GM19193 (cell line): ENCODE measurements around the gene ALDOB.
"Not testable (repeated sequence)": the region's sequence is repeated elsewhere in the genome, so short reads cannot be mapped to it uniquely, and the experiment has no call there.

Source experiments
- POLR2A ChIP-seq: IDR thresholded peaks from 4 replicates; pipeline ENCODE4 v1.6.1; 2011; ENCODE audit not compliant: insufficient read depth, insufficient read length; ENCODE audit errors: extremely low read depth

Gene ALDOB

DNA sequence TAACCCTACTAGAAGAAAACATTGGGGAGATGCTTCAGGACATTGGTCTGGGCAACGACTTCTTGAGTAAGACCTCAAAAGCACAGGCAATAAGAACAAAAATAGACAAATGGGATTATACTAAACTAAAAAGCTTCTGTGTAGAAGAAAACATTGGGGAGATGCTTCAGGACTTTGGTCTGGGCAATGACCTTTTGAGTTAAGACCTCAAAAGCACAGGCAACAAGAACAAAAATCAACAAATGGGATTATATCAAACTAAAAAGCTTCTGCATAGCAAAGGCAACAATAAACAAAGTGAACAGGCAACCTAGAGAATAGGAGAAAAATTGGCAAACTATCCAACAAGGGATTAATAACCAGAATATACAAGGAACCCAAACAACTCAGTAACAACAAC, 40.9 kb downstream of the ALDOB start:
- no peak for TF ChIP-seq POLR2A

DNA sequence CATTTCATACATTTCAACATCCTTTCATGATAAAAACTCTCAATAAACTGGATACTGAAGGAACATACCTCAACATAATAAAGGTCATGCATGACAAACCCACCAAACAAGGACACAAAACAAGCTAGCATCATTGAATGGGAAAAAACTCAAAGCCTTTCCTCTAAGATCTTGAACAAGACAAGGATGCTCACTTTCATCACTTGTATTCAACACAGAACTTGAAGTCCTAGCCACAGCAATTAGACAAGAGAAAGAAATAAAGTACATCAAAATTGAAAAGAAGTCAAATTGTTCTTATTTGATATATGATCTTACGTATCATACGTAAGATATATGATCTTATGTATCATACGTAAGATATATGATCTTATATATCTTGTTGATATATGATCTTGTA, 42.4 kb downstream of the ALDOB start:
- no peak for TF ChIP-seq POLR2A

DNA sequence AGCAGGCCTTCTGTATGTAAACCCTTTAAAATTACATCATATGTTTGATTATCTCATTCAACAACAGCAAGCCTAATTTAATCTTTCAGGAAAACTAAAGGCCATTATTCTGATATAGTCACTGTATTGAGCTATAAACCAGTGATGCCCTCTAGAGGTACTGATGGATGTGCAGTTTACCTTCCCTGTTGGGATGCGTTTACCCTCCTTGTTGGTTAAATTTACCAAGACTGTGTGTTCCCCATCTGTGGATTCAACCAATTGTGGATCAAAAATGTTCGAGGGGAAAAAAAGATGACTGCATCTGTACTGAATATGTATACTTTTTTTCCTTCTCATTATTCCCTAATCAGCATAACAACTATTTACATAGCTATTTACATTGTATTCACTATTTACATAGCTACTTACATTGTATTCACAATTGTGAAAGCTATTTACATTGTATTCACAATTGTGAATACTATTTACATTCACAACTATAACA, 47.0 kb downstream of the ALDOB start:
- TF ChIP-seq POLR2A = no peak

DNA sequence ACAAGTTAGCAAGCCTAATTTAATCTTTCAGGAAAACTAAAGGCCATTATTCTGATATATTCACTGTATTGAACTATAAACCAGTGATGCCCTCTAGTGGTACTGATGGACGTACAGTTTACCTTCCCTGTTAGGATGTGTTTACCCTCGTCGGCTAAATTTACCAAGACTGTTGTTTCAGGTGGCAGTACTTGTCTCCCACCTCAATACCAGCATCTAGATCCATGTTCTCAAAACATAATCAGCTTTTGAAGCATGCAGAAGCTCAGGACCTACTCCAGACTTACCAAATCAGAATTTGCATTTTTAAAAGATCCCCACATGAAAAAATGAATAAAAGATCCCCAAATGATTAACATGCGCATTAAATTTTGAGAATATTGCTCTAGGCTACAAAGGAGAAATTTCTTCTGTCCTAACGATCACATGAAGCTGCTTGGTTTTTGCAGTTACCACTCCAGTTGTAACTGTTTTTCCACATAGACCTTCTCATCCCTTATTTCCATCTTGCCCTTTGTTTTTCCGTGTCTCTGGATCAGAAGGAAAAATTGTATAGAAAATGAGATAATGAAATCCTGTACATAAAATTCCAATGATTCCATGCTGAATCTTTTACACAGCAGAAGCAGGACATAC, 47.6 kb downstream of the ALDOB start:
- no peak for TF ChIP-seq POLR2A

DNA sequence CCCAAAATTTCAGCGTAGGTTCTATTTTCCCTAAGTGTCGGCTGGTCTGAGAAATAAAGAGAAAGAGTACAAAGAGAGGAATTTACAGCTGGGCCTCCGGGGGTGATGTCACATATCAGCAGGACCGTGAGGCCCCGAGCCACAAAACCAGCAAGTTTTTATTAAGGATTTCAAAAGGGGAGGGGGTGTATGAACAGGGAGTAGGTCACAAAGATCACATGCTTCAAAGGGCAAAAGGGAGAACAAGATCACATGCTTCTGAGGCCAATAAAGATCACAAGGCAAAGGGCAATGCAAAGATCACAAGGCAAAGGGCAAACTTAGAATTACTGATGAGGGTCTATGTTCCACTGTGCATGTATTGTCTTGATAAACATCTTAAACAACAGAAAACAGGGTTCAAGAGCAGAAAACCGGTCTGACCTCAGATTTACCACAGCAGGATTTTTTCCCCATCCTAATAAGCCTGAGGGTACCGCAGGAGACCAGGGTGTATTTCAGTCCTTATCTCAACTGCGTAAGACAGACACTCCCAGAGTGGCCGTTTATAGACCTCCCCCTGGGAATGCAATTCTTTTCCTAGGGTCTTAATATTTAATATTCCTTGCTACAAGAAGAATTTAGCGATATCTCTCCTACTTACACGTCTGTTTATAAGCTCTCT, 50.6 kb downstream of the ALDOB start, which contains the start of gene BAAT:
Gene BAAT, minus strand, starts transcription at position 134 of the 664 bp plus-strand sequence. CDS start 13,602 bp downstream, outside the sequence.
- TF ChIP-seq POLR2A = not testable (repeated sequence)

DNA sequence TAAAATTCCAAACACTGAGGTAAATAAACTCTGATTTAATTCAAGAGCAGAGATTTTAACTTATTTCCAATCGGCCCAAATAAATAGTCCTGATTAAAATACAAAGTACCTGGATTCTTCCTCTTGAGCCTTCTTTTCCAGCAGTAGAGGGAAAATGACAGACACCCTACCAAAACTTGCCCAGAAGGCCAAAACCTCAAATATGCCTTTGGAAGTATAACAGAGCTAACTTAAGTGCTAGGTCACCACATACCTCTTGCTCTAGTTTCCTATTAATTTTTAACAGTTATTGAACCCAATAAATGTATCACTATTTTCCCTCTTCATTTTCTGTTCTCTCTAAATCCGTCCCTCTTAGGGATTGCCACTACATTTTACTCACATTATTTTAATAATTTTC, 52.2 kb downstream of the ALDOB start:
- no peak for TF ChIP-seq POLR2A

DNA sequence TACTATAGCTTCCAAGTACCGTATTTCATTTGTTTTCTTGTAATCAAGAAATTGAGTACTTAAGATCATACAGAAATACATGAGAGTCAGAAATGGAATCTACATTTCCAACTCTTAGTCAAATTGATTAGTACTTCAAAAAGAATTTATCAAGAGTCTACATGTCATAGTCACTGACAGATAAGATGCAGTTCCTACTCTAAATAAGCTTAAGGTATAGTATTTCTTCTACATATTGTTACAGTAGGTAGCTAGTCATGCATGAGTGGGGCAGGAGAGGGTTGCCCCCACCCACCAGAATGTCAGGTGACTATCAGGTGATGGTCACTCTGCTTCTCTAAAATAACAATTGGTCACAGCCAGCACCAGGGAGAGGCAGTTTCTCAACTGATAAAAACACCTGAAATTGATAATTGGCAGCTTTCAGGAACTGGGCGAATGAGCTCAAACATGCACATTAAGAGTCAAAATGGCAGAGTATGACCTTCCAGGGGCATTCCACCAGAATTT, 53.7 kb downstream of the ALDOB start:
- no peak for TF ChIP-seq POLR2A

DNA sequence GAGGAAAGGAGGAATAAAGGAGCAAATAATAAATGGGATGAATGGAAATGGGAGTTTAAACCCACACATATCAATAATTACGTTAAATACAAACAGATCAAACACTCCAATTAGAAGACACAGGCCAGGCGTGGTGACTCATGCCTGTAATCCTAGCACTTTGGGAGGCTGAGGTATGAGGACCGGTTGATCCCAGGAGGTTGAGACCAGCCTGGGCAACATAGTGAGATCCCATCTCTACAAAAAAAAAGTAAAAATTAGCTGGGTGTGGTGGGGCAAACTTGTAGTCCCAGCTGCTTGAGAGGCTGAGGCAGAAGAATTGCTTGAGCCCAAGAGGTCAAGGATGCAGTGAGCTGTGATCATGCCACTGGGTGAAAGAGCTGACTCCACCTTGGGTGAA, 54.5 kb downstream of the ALDOB start:
- no peak for TF ChIP-seq POLR2A

DNA sequence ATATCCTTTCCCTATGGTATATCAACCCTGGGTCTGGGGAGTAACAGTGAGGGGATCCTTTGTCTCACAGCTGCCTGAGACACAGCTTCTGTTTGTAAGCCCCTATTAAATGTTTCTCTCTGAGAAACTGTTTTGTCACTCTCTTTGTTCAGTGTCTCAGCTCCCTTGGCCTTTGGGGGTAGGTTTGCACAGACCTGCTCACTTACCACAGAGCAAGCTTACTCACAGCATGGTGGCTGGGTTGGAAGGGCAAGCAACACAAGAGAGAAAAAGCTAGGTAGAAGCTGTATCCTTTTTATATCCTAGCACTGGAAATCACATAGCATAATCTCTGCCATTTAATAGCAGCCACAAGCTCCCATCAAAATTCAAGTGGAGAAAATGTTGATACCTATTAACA, 55.3 kb downstream of the ALDOB start:
- TF ChIP-seq POLR2A = no peak

DNA sequence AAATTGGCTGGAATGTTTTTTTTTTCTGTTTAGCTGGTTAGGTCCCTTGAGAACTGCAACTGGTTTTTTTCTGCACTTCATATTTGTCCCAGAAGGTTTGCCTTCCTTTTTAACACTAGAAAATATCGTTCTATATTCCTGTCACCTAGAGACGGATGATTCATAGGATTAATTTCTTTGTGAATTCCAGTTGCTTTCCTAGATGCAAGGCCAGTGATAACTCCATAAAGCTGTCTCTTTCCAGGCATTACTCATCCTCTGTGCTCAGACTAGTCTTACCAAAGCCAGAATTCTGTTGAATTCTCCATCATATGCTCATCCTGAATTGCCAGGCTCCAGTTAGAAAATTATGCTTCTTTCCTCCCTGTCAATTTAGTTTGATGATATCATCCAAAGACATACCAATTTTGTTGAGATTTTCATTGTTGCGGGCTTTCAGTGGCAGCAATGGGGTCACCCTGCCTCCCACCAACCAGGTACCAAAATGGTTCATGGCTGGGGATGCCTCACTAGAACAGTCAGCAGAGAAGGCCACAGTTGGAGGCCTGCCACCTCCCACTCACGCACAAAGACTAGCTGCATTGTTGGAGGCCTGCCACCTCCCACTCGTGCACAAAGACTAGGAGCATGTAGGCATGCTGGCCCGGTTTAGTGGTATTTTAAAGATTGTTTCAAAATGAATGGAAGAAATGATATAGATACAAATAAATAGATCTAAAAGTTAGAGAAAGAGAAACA, 59.3 kb downstream of the ALDOB start:
- no peak for TF ChIP-seq POLR2A

DNA sequence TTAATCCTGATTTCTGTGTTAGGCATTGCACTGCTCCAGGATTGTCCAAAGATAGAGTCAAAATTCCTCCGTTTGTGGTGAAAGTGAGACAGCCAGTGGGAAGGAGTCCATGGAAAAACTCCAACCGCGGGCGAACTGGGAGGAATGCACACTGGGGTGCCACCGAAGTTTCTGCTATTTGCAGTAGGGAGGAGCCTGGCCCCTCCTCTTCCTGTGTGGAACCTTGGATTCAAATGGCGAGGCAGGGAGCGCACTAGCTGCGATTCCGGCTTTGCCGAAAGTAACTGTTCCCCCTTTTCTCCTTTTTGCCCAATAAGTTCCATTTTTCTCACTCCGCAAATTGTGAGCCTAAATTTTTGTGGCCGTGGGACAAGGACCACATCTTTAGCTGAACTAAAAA, 60.0 kb downstream of the ALDOB start:
- no peak for TF ChIP-seq POLR2A

DNA sequence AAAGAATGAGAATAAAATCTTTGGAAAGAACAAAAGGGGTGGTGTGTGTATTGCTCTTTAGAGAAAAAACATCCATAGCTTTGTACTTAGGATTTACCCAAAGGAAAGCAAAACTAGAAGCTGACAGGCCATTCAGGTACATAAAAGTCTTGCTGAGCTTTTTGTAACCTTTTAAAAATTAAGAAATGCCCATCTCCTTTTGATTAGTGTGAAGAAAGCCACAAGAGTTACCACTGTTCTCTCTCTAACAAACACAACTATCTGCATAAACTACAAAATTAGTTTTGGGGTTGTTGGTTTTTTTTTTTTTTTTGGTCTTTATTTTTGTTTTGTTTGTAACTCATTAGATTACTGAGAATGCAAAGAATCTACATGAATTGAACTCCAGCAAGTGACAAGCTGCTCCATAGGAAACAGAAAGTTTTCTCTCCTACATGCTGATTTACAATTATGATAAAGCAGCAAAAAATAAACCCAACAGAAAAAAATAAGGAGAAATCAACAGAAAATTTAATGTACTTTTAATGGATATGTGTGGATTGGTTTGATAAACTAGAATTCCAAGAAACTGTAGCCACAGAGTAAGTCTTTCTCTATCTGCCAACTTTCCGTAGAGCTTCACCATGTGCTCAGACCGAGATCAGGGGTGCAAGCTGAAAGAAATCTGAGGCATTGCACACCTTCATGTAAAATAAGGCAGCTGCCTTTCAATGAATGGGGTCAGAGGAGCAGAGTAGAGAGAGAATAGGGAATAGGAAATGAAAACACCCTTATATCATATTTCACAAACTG, 63.1 kb downstream of the ALDOB start:
- TF ChIP-seq POLR2A = no peak

DNA sequence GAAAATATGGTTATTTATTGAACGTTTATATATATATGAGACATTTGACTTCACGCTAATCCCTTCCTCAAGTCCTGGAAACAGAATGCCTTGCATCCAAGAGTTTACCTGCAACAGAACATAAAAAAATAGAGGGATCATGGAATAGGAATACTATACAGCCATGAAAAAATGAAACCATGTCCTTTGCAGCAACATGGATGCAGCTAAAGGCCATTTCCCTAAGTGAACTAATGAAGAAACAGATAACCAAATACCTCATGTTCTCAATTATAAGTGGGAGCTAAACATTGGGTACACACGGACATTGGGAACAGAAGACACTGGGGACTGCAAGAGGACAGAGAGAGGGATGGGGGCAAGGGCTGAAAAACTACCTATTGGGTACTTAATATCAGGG, 63.8 kb downstream of the ALDOB start:
- no peak for TF ChIP-seq POLR2A
